ENCODE results near the gene ANP32E.

The ANP32E gene

DNA sequence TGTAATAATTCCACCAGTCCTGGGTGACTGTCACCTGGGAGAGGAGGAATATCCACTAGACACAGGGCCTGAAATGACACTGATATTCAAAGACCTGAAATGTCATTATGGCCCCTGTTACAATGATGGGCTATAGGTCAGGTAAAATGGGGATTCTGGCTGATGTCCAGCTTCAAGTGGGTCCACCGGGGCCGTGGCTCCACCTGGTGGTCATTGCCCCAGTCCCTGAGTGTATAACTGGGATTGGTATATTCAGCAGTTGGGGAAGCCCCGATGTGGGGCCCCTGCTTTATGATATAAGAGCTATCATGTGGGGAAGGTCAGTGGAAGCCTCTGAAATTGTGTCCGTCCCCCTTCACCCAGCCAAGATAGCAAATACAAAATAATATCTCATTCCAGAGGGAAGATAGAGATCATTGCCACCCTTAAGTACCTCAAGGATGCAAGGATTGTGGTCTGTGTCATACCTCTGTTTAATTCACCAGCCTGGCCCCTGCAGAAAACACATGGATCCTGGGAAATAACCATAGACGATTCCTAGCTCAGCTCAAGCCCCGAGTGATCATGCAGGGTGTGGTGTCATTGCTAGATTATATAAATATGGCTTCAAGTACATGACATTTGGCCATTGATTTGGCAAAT, 66.8 kb downstream of the ANP32E start:
- TF ChIP-seq CEBPB (IDR thresholded peaks at IDR 0.05) (no peak), EP300 (IDR thresholded peaks at IDR 0.05; ENCODE audit: borderline replicate concordance) (no peak), TCF12 (IDR thresholded peaks at IDR 0.05; ENCODE audit: low read depth) (no peak), NFIC (IDR thresholded peaks at IDR 0.05) (peak; percentile 94), TEAD4 (IDR thresholded peaks at IDR 0.05) (no peak), FOXM1 (IDR thresholded peaks at IDR 0.05; ENCODE audit: borderline replicate concordance, low read depth) (no peak), EGR1 (IDR thresholded peaks at IDR 0.05) (no peak), RAD21 (IDR thresholded peaks at IDR 0.05; ENCODE audit: low read depth) (peak; percentile 91), ZBTB7A (IDR thresholded peaks at IDR 0.05; ENCODE audit: low read depth) (no peak)
- TF ChIP-seq, protein P1, sequence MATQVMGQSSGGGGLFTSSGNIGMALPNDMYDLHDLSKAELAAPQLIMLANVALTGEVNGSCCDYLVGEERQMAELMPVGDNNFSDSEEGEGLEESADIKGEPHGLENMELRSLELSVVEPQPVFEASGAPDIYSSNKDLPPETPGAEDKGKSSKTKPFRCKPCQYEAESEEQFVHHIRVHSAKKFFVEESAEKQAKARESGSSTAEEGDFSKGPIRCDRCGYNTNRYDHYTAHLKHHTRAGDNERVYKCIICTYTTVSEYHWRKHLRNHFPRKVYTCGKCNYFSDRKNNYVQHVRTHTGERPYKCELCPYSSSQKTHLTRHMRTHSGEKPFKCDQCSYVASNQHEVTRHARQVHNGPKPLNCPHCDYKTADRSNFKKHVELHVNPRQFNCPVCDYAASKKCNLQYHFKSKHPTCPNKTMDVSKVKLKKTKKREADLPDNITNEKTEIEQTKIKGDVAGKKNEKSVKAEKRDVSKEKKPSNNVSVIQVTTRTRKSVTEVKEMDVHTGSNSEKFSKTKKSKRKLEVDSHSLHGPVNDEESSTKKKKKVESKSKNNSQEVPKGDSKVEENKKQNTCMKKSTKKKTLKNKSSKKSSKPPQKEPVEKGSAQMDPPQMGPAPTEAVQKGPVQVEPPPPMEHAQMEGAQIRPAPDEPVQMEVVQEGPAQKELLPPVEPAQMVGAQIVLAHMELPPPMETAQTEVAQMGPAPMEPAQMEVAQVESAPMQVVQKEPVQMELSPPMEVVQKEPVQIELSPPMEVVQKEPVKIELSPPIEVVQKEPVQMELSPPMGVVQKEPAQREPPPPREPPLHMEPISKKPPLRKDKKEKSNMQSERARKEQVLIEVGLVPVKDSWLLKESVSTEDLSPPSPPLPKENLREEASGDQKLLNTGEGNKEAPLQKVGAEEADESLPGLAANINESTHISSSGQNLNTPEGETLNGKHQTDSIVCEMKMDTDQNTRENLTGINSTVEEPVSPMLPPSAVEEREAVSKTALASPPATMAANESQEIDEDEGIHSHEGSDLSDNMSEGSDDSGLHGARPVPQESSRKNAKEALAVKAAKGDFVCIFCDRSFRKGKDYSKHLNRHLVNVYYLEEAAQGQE (IDR thresholded peaks at IDR 0.05; ENCODE audit: low read depth), result no peak
- TF ChIP-seq, protein P2, sequence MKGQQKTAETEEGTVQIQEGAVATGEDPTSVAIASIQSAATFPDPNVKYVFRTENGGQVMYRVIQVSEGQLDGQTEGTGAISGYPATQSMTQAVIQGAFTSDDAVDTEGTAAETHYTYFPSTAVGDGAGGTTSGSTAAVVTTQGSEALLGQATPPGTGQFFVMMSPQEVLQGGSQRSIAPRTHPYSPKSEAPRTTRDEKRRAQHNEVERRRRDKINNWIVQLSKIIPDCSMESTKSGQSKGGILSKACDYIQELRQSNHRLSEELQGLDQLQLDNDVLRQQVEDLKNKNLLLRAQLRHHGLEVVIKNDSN (IDR thresholded peaks at IDR 0.05), result no peak
